Omental fat pad (tissue), 4 donors: ENCODE results near the gene PSMD11. TPM values are rescaled to one million over a fixed set of nuclear protein-coding genes. Genes with fewer than 3 reads are reported as not detected.

Experiments used
- ATAC-seq: fragments of 150-250 bp; one replicate; pipeline ENCODE4 v1.9.1; 2016; ENCODE audit warnings: mild to moderate bottlenecking, moderate library complexity; ENCODE audit not compliant: low FRiP score
- DNase-seq: peaks from one replicate; pipeline ENCODE4 v3.0.0-alpha.2; 2019; ENCODE audit warnings: low spot score
- CTCF ChIP-seq, 3 donors: fragments of 450-650 bp; IDR thresholded peaks; one replicate each; pipeline ENCODE4 v1.5.1; 2016 to 2017; ENCODE audit warnings: antibody characterized with exemption in 3 of 3, mild to moderate bottlenecking in 3 of 3, moderate library complexity in 2 of 3
- total RNA-seq, 4 donors: library from RNA; depleted of rRNA; stranded (reverse); fragments of >200 nt; gene quantifications; one replicate each; pipeline ENCODE4 v1.1.0, GENCODE V29; 2016

The PSMD11 gene
- total RNA-seq, 4 donors from 2014 or later, result 58.2 to 114 (median 67.0) TPM

- DNase-seq, result no peak
- ATAC-seq, result no peak
- no peak for TF ChIP-seq CTCF (IDR thresholded peaks at IDR 0.05)
Measured at GRCh38 chr17:32463304-32463703, 19.0 kb downstream of the PSMD11 start.

- ATAC-seq (no peak), DNase-seq (no peak)
- no peak for TF ChIP-seq CTCF (IDR thresholded peaks at IDR 0.05)
Measured at GRCh38 chr17:32464374-32464773, 20.1 kb downstream of the PSMD11 start.

- ATAC-seq (no peak), DNase-seq (no peak)
- TF ChIP-seq CTCF (IDR thresholded peaks at IDR 0.05), result no peak
Measured at GRCh38 chr17:32467949-32468348, 23.6 kb downstream of the PSMD11 start.

- ATAC-seq (no peak), DNase-seq (no peak)
- TF ChIP-seq CTCF (IDR thresholded peaks at IDR 0.05), result no peak
Measured at GRCh38 chr17:32470405-32471167, 26.3 kb downstream of the PSMD11 start.

- no peak for DNase-seq
- no peak for TF ChIP-seq CTCF (IDR thresholded peaks at IDR 0.05)
- no peak for ATAC-seq
Measured at GRCh38 chr17:32471652-32472051, 27.3 kb downstream of the PSMD11 start.

- no peak for DNase-seq
- ATAC-seq, result no peak
- no peak for TF ChIP-seq CTCF (IDR thresholded peaks at IDR 0.05)
Measured at GRCh38 chr17:32475258-32475657, 30.9 kb downstream of the PSMD11 start.

- DNase-seq (no peak), ATAC-seq (no peak)
- no peak for TF ChIP-seq CTCF (IDR thresholded peaks at IDR 0.05)
Measured at GRCh38 chr17:32477220-32477619, 32.9 kb downstream of the PSMD11 start.
